Vagina (tissue), 2 donors: ENCODE data around the gene TMEM59.

Experiments
- CTCF ChIP-seq, 3 experiments: fragments of 450-650 bp in 2 of 3; fragments of 200-600 bp in 1 of 3; sonication (generic) in 1 of 3; IDR thresholded peaks; one replicate each; pipeline ENCODE4 v1.5.1; 2017 to 2019; ENCODE audit warnings: antibody characterized with exemption in 3 of 3, mild to moderate bottlenecking in 2 of 3, moderate library complexity in 2 of 3
- POLR2A ChIP-seq, 2 donors: fragments of 450-650 bp; IDR thresholded peaks; one replicate each; pipeline ENCODE4 v1.6.1; 2017; ENCODE audit warnings: antibody characterized with exemption in 2 of 2, mild to moderate bottlenecking in 2 of 2, moderate library complexity in 2 of 2
- POLR2AphosphoS5 ChIP-seq, 2 donors: sonication (generic); formaldehyde crosslinking; IDR thresholded peaks; one replicate each; pipeline ENCODE4 v1.9.0; 2017; ENCODE audit warnings: antibody characterized with exemption in 2 of 2, mild to moderate bottlenecking in 2 of 2, low read depth in 1 of 2; ENCODE audit not compliant: insufficient read depth in 1 of 2

DNA sequence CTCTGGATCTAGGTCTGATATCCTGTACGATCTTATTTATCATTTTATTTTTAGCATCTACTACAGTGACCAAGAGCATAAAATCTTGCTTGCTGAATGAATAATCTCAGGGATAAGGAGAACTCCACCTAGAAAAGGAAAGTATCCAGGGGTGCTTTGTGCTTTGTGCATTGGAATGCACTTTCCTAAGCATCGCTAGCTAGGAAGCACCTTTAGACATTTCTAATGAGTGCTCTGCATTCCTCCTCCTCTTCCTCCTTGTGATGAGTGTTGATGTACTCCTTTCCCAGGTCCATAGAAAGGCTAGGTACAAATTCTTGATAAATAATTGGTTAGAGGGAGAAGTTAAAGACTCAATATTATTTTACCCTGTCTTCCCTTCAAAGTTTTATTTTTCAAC lies 31.8 kb upstream of the TMEM59 start:
- TF ChIP-seq CTCF (IDR thresholded peaks at IDR 0.05) (no peak), POLR2AphosphoS5 (IDR thresholded peaks at IDR 0.05; ENCODE audit: insufficient read depth in 1 of 2, low read depth in 1 of 2) (no peak), POLR2A (IDR thresholded peaks at IDR 0.05) (no peak)
